ENCODE data around the gene GRM8. TPM values are rescaled to one million over a fixed set of nuclear protein-coding genes. Genes with fewer than 3 reads are reported as not detected.
"Not testable (repeated sequence)": the region's sequence is repeated elsewhere in the genome, so short reads cannot be mapped to it uniquely, and the experiment has no call there.

The GRM8 gene
- total RNA-seq, 1 donor from 2014 or later = 7.8 TPM

- Mint-ChIP-seq H3K27ac (ENCODE audit: unreplicated experiment) (no peak overlapping the region), H3K9me3 (ENCODE audit: unreplicated experiment) (no peaks in the 10 kb centered on the region), H3K27me3 (ENCODE audit: unreplicated experiment) (no peaks in the 10 kb centered on the region), H3K4me3 (ENCODE audit: unreplicated experiment) (no peak overlapping the region), H3K36me3 (ENCODE audit: unreplicated experiment) (no peaks in the 10 kb centered on the region), H3K4me1 (ENCODE audit: low read depth, unreplicated experiment) (no peaks in the 10 kb centered on the region)
- no peak for DNase-seq
- no peak for TF ChIP-seq CTCF (IDR thresholded peaks at IDR 0.05; ENCODE audit: partially characterized antibody, unreplicated experiment)
Measured at GRCh38 chr7:126843336-126843735, 409.4 kb downstream of the GRM8 start.

- no peak overlapping the region for H3K4me3 Mint-ChIP-seq (ENCODE audit: unreplicated experiment)
- no peaks in the 10 kb centered on the region for H3K9me3 Mint-ChIP-seq (ENCODE audit: unreplicated experiment)
- H3K27ac Mint-ChIP-seq (ENCODE audit: unreplicated experiment) = no peak overlapping the region
- H3K4me1 Mint-ChIP-seq (ENCODE audit: low read depth, unreplicated experiment) = no peaks in the 10 kb centered on the region
- TF ChIP-seq CTCF (IDR thresholded peaks at IDR 0.05; ENCODE audit: partially characterized antibody, unreplicated experiment) = no peak
- H3K36me3 Mint-ChIP-seq (ENCODE audit: unreplicated experiment) = no peaks in the 10 kb centered on the region
- no peak for DNase-seq
- no peaks in the 10 kb centered on the region for H3K27me3 Mint-ChIP-seq (ENCODE audit: unreplicated experiment)
Measured at GRCh38 chr7:126842451-126842850, 410.3 kb downstream of the GRM8 start.

- H3K9me3 Mint-ChIP-seq (ENCODE audit: unreplicated experiment) = no peaks in the 10 kb centered on the region
- TF ChIP-seq CTCF (IDR thresholded peaks at IDR 0.05; ENCODE audit: partially characterized antibody, unreplicated experiment) = no peak
- no peaks in the 10 kb centered on the region for H3K27me3 Mint-ChIP-seq (ENCODE audit: unreplicated experiment)
- no peak overlapping the region for H3K4me3 Mint-ChIP-seq (ENCODE audit: unreplicated experiment)
- DNase-seq = no peak
- H3K27ac Mint-ChIP-seq (ENCODE audit: unreplicated experiment) = no peak overlapping the region
- H3K36me3 Mint-ChIP-seq (ENCODE audit: unreplicated experiment) = no peaks in the 10 kb centered on the region
- H3K4me1 Mint-ChIP-seq (ENCODE audit: low read depth, unreplicated experiment) = no peaks in the 10 kb centered on the region
Measured at GRCh38 chr7:126840869-126841268, 411.9 kb downstream of the GRM8 start.

DNA sequence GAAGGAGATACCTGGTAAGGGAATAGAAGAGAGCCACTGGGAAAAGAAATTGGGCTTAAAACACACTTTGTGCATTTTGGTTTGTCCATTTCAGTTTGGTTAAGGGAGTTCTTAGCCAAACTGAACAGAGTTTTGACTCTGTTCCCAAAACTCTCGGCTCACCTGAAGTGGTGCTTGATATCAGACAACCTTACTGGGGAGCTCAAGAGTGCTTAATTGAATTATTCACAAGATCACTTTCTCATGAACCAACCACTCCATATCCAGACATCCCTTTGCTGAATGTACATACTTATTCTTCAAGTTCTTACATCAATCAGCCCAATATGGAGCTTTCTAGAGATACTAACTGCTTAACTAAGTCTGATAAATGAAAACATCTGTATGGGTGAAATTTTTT, 413.1 kb downstream of the GRM8 start:
- Mint-ChIP-seq H3K9me3 (ENCODE audit: unreplicated experiment) (no peaks in the 10 kb centered on the region), H3K27ac (ENCODE audit: unreplicated experiment) (no peak overlapping the region), H3K27me3 (ENCODE audit: unreplicated experiment) (no peaks in the 10 kb centered on the region), H3K36me3 (ENCODE audit: unreplicated experiment) (no peaks in the 10 kb centered on the region), H3K4me3 (ENCODE audit: unreplicated experiment) (no peak overlapping the region), H3K4me1 (ENCODE audit: low read depth, unreplicated experiment) (no peaks in the 10 kb centered on the region)
- no peak for DNase-seq
- no peak for TF ChIP-seq CTCF (IDR thresholded peaks at IDR 0.05; ENCODE audit: partially characterized antibody, unreplicated experiment)

- Mint-ChIP-seq H3K27me3 (ENCODE audit: unreplicated experiment) (no peaks in the 10 kb centered on the region), H3K36me3 (ENCODE audit: unreplicated experiment) (no peaks in the 10 kb centered on the region), H3K9me3 (ENCODE audit: unreplicated experiment) (no peaks in the 10 kb centered on the region), H3K4me1 (ENCODE audit: low read depth, unreplicated experiment) (no peaks in the 10 kb centered on the region), H3K27ac (ENCODE audit: unreplicated experiment) (no peak overlapping the region), H3K4me3 (ENCODE audit: unreplicated experiment) (no peak overlapping the region)
- no peak for DNase-seq
- no peak for TF ChIP-seq CTCF (IDR thresholded peaks at IDR 0.05; ENCODE audit: partially characterized antibody, unreplicated experiment)
Measured at GRCh38 chr7:126838194-126838593, 414.5 kb downstream of the GRM8 start.

DNA sequence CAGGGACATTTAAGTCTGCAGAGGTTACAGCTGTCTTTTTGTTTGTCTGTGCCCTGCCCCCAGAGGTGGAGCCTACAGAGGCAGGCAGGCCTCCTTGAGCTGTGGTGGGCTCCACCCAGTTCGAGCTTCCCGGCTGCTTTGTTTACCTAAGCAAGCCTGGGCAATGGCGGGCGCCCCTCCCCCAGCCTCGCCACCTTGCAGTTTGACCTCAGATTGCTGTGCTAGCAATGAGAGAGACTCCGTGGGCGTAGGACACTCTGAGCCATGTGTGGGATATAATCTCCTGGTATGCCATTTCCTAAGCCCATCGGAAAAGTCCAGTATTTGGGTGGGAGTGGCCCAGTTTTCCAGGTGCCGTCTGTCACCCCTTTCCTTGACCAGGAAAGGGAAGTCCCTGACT, 421.5 kb downstream of the GRM8 start:
- not testable (repeated sequence) for H3K36me3 Mint-ChIP-seq (ENCODE audit: unreplicated experiment); H3K4me1 Mint-ChIP-seq (ENCODE audit: low read depth, unreplicated experiment); H3K27me3 Mint-ChIP-seq (ENCODE audit: unreplicated experiment); DNase-seq; H3K9me3 Mint-ChIP-seq (ENCODE audit: unreplicated experiment); H3K4me3 Mint-ChIP-seq (ENCODE audit: unreplicated experiment); H3K27ac Mint-ChIP-seq (ENCODE audit: unreplicated experiment)
